K562 (cell line): ENCODE results near the gene CKMT2. TPM values are rescaled to one million over a fixed set of nuclear protein-coding genes. Genes with fewer than 3 reads are reported as not detected.

Source experiments
- CBFA2T3 ChIP-seq: fragments of 450-650 bp; IDR thresholded peaks from 2 replicates; pipeline ENCODE4 v1.6.1; 2017
- ESRRB ChIP-seq: fragments of 250-450 bp; sonication (Bioruptor Pico); IDR thresholded peaks from 2 replicates; pipeline ENCODE4 v1.5.0; 2020; ENCODE audit warnings: mild to moderate bottlenecking, moderate library complexity, borderline replicate concordance
- IFI16 ChIP-seq: fragments of 250-450 bp; sonication (Bioruptor Pico); IDR thresholded peaks from 2 replicates; pipeline ENCODE4 v2.1.2; 2022; ENCODE audit warnings: mild to moderate bottlenecking, inconsistent platforms
- MGA ChIP-seq: fragments of 450-650 bp; IDR thresholded peaks from 2 replicates; pipeline ENCODE4 v1.6.1; 2016; ENCODE audit warnings: mild to moderate bottlenecking, moderate library complexity
- NFATC3 ChIP-seq: fragments of 450-650 bp; IDR thresholded peaks from 2 replicates; pipeline ENCODE4 v1.6.1; 2017; ENCODE audit warnings: mild to moderate bottlenecking
- POLR3G ChIP-seq: IDR thresholded peaks from 2 replicates; pipeline ENCODE4 v1.6.1; 2011; ENCODE audit not compliant: insufficient read length, insufficient replicate concordance; ENCODE audit errors: extremely low read depth
- RB1 ChIP-seq: fragments of 450-650 bp; IDR thresholded peaks from 2 replicates; pipeline ENCODE4 v1.6.1; 2017; ENCODE audit warnings: low read depth, mild to moderate bottlenecking
- ZNF324 ChIP-seq: fragments of 250-450 bp; sonication (Bioruptor Pico); IDR thresholded peaks from 2 replicates; pipeline ENCODE4 v1.4.0; 2020; ENCODE audit warnings: mild to moderate bottlenecking
- ZNF584 ChIP-seq: fragments of 200-800 bp; sonication (Bioruptor generic); IDR thresholded peaks from 2 replicates; pipeline ENCODE4 v1.6.1; 2016; ENCODE audit warnings: low read depth, mild to moderate bottlenecking, missing genetic modification characterization, missing compliant biosample characterization
- ZNF76 ChIP-seq: fragments of 250-450 bp; sonication (Bioruptor Pico); IDR thresholded peaks from 2 replicates; pipeline ENCODE4 v1.4.0; 2020; ENCODE audit warnings: mild to moderate bottlenecking, moderate library complexity, borderline replicate concordance
- polyA plus RNA-seq, 8 experiments: library from polyadenylated mRNA; depleted of rRNA in 4 of 8; stranded (reverse) in 5 of 8; unstranded in 3 of 8; fragments of >200 nt; fragmentation: Nextera tagmentation in 2 of 8; fragmentation: Illumina TruSeq in 1 of 8; extraction: Ambion mirVana in 2 of 8; extraction: Trizol in 1 of 8; gene quantifications; 2 replicates each; pipeline versions ENCODE4 v1.2.1 to v1.2.3, GENCODE V29; 2011 to 2014; ENCODE audit warnings: inconsistent platforms in 1 of 8, missing spikeins in 1 of 8
- total RNA-seq, 7 experiments: library from RNA; depleted of rRNA in 6 of 7; stranded (reverse); fragments of >200 nt in 6 of 7; fragmentation: Illumina TruSeq in 2 of 7; extraction: Trizol in 2 of 7; gene quantifications; 2 replicates each; pipeline versions ENCODE4 v1.2.1 to v1.2.3, GENCODE V29; 2011 to 2021; ENCODE audit warnings: low replicate concordance in 1 of 7
- TF ChIP-seq, protein P1 (sequence below): fragments of 450-650 bp; IDR thresholded peaks from 2 replicates; pipeline ENCODE4 v1.6.1; 2016; ENCODE audit warnings: mild to moderate bottlenecking
- TF ChIP-seq, protein P2 (sequence below): fragments of 450-650 bp; IDR thresholded peaks from 2 replicates; pipeline ENCODE4 v1.6.1; 2014; ENCODE audit warnings: low read depth, mild to moderate bottlenecking, moderate library complexity, borderline replicate concordance

Gene CKMT2
- total and polyA plus RNA-seq, 9 of the 15 experiments (the other 6 are each of a cell fraction or from before 2014, with no cell fraction given), result 0.03 TPM; not detected in 8

DNA sequence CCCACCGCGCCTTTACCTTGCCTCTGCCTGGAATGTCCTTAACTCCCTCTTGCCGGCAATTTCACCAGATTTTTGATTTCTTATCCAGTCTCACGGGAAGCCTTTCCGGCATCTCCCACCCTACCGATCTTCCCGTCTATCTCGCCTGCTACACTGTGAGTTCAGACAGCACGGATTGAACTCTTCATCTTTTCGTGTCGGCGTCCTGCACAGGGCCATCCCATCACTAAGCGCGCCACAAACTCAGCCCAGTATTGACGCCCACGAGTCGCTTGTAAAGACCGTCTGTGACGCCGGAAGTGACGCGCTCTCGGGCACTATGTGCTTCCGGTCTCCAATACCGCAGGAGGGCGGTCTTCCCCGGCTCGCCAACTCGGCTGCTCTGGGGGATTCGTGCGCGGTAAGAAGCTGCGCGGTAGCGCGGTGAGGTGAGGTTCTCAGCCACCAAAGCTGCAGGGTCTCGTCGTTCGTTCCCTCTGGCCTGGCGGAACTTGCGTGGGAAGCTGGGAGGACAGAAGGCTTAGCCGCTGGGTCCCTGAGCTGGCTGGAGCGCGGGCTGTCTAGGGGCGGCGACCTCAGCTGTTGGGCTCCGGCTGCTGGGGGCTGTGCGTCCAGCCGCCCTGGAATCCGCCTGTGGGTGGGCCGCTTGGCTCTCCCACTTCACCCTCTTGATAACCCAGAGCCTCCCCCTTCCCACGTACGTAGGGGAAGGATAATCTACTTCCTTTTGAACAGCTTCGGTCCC is 68.3 kb downstream of the CKMT2 start, which contains the start of gene ZCCHC9 (continued):
- peak; percentile 33; the same call in 1 of the 2 replicates for TF ChIP-seq MGA
- TF ChIP-seq, protein P1, sequence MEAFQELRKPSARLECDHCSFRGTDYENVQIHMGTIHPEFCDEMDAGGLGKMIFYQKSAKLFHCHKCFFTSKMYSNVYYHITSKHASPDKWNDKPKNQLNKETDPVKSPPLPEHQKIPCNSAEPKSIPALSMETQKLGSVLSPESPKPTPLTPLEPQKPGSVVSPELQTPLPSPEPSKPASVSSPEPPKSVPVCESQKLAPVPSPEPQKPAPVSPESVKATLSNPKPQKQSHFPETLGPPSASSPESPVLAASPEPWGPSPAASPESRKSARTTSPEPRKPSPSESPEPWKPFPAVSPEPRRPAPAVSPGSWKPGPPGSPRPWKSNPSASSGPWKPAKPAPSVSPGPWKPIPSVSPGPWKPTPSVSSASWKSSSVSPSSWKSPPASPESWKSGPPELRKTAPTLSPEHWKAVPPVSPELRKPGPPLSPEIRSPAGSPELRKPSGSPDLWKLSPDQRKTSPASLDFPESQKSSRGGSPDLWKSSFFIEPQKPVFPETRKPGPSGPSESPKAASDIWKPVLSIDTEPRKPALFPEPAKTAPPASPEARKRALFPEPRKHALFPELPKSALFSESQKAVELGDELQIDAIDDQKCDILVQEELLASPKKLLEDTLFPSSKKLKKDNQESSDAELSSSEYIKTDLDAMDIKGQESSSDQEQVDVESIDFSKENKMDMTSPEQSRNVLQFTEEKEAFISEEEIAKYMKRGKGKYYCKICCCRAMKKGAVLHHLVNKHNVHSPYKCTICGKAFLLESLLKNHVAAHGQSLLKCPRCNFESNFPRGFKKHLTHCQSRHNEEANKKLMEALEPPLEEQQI, result peak; percentile 51; the same call in 1 of the 2 replicates
- TF ChIP-seq ZNF324, result no peak
- TF ChIP-seq, protein P2, sequence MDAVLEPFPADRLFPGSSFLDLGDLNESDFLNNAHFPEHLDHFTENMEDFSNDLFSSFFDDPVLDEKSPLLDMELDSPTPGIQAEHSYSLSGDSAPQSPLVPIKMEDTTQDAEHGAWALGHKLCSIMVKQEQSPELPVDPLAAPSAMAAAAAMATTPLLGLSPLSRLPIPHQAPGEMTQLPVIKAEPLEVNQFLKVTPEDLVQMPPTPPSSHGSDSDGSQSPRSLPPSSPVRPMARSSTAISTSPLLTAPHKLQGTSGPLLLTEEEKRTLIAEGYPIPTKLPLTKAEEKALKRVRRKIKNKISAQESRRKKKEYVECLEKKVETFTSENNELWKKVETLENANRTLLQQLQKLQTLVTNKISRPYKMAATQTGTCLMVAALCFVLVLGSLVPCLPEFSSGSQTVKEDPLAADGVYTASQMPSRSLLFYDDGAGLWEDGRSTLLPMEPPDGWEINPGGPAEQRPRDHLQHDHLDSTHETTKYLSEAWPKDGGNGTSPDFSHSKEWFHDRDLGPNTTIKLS, result peak; percentile 72
- TF ChIP-seq ESRRB, result no peak
- TF ChIP-seq CBFA2T3, result no peak
- TF ChIP-seq ZNF76 (CRISPR knock-in tag), result no peak
- no peak for TF ChIP-seq POLR3G
- peak; percentile 68; the same call in 1 of the 2 replicates for TF ChIP-seq RB1
- 0 out of 2 replicates have a peak, but pooled peaks have one; percentile 35 for TF ChIP-seq NFATC3
- TF ChIP-seq ZNF584, result no peak
- no peak for TF ChIP-seq IFI16 (CRISPR knock-in tag)
